Measurements from ENCODE around the gene TLR4. TPM values are rescaled to one million over a fixed set of nuclear protein-coding genes. Genes with fewer than 3 reads are reported as not detected.

Gene TLR4
- total RNA-seq, 2 donors from 2014 or later = 13.4 to 20.0 TPM

GRCh38 chr9:117725426-117725887 lies 21.3 kb downstream of the TLR4 start:
- H3K36me3 ChIP-seq = no peaks in the 10 kb centered on the region
- TF ChIP-seq, protein P1, sequence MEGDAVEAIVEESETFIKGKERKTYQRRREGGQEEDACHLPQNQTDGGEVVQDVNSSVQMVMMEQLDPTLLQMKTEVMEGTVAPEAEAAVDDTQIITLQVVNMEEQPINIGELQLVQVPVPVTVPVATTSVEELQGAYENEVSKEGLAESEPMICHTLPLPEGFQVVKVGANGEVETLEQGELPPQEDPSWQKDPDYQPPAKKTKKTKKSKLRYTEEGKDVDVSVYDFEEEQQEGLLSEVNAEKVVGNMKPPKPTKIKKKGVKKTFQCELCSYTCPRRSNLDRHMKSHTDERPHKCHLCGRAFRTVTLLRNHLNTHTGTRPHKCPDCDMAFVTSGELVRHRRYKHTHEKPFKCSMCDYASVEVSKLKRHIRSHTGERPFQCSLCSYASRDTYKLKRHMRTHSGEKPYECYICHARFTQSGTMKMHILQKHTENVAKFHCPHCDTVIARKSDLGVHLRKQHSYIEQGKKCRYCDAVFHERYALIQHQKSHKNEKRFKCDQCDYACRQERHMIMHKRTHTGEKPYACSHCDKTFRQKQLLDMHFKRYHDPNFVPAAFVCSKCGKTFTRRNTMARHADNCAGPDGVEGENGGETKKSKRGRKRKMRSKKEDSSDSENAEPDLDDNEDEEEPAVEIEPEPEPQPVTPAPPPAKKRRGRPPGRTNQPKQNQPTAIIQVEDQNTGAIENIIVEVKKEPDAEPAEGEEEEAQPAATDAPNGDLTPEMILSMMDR (IDR thresholded peaks at IDR 0.05) = no peak
- no peak for DNase-seq (ENCODE audit: low spot score)
- peaks cover 0 to 59% of the 10 kb centered on the region in 2 donors for H3K4me1 ChIP-seq
- no peaks in the 10 kb centered on the region for H3K27me3 ChIP-seq
- no peaks in the 10 kb centered on the region for H3K9me3 ChIP-seq
- peak overlapping the region; percentile 16 to 61 for H3K27ac ChIP-seq
- no peak overlapping the region for H3K4me3 ChIP-seq

DNA sequence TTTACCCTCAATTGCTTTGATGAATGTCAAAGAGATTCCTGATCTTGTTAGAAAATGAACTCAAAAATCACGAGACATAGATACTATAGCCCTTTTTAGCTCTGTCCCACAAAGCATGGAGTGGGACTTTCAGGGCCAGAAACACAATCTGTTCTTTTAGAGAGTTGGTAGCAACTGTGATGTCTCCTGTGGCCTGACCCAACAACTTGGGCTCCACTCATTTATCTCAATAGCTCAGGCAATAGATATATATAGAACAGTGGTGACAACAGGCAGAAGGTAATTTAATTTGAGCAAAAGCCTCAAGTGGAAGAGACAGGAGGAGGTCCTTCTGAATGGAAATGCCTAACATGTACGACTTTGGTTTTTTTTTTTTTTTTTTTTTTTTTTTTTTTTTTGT lies 25.2 kb downstream of the TLR4 start:
- H3K4me1 ChIP-seq = peaks cover 0 to 41% of the 10 kb centered on the region in 2 donors
- H3K36me3 ChIP-seq = no peaks in the 10 kb centered on the region
- H3K27me3 ChIP-seq = no peaks in the 10 kb centered on the region
- TF ChIP-seq, protein P1 (IDR thresholded peaks at IDR 0.05) = no peak
- H3K4me3 ChIP-seq = no peak overlapping the region
- peak overlapping the region; percentile 28 to 58 for H3K27ac ChIP-seq
- DNase-seq (ENCODE audit: low spot score) = no peak
- no peaks in the 10 kb centered on the region for H3K9me3 ChIP-seq

DNA sequence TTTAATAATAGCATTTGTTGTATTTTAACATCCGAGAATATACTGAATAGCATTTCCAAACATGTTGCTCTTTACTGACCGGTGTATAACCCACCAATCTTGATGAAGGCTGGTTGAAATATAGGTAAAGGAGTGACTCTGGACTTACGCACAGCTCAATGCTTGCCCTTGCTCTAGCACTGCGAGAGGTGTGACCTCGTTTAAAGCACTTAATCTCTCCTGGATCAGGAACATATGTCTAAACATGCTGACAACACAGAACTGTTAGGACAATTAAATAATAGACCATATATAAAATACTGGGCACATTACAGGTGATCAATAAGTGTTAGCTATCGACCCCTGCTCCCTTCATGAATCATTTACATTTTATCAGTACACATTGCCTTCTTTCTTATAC lies 28.3 kb downstream of the TLR4 start:
- no peak for DNase-seq (ENCODE audit: low spot score)
- Histone ChIP-seq H3K9me3 (no peaks in the 10 kb centered on the region), H3K4me1 (peaks cover 0 to 33% of the 10 kb centered on the region in 2 donors), H3K36me3 (no peaks in the 10 kb centered on the region), H3K27ac (peak overlapping the region; percentile 61), H3K4me3 (no peak overlapping the region), H3K27me3 (no peaks in the 10 kb centered on the region)
- TF ChIP-seq, protein P1 (IDR thresholded peaks at IDR 0.05) = no peak

DNA sequence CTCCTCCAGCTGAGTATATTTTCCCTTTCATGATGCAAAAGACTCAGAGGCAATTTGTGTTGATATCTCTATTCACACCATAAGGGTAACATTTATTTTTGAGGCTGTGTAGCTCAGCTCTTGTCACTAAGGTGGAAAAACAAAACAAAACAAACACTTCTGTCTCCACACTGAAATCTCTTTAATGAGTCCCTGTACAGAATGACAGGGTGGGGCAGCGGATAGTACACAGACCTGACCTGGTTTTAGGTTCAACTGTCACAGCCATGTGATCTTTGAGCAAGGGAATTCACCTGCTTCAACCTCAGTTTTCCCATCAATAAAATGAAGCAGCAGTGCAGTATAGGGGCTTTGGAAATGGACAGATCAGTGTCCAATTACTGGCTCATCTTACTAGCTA lies 29.3 kb downstream of the TLR4 start:
- peak overlapping the region; percentile 61 for H3K27ac ChIP-seq
- DNase-seq (ENCODE audit: low spot score) = no peak
- peaks cover 0 to 33% of the 10 kb centered on the region in 2 donors for H3K4me1 ChIP-seq
- H3K4me3 ChIP-seq = no peak overlapping the region
- H3K27me3 ChIP-seq = no peaks in the 10 kb centered on the region
- no peaks in the 10 kb centered on the region for H3K9me3 ChIP-seq
- no peaks in the 10 kb centered on the region for H3K36me3 ChIP-seq
- TF ChIP-seq, protein P1 (IDR thresholded peaks at IDR 0.05) = no peak

DNA sequence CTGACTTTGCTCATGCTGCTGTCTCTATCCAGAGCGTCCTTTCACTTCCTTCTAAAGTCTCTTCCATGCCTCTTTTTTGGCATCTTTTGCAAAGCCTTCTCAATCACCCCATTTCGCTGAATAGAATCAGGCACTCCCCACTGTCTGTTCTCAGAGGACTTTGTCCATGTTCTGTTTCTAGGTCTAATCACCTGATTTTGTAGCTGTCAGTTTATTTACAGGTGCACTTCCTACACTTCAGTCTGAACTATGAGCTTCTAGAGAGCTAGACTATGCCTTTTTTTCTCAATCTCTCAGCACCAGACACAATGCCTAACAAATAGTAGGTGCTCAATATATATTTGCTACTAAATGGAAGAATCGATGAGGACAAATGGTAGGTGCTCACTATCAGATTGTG lies 29.9 kb downstream of the TLR4 start:
- H3K4me1 ChIP-seq = peaks cover 0 to 31% of the 10 kb centered on the region in 2 donors
- H3K27ac ChIP-seq = peak overlapping the region; percentile 10 to 61
- H3K36me3 ChIP-seq = no peaks in the 10 kb centered on the region
- H3K27me3 ChIP-seq = no peaks in the 10 kb centered on the region
- no peak for DNase-seq (ENCODE audit: low spot score)
- no peaks in the 10 kb centered on the region for H3K9me3 ChIP-seq
- TF ChIP-seq, protein P1 (IDR thresholded peaks at IDR 0.05) = no peak
- no peak overlapping the region for H3K4me3 ChIP-seq

All from right atrium auricular region (tissue), 2 donors.